ENCODE results near the gene SECISBP2L. TPM values are rescaled to one million over a fixed set of nuclear protein-coding genes. Genes with fewer than 3 reads are reported as not detected.
A peak's percentile ranks its signal among the peaks of the same experiment; 100 is the strongest.

SECISBP2L gene
- total RNA-seq, 6 experiments from 2014 or later, result 13.5 to 24.6 (median 19.5) TPM

- DNase-seq (no peak), ATAC-seq (peak in 1 of 4 donors; percentile 47)
- 38% methylated on average over 5 of the region's 5 CpGs for WGBS (ENCODE audit: insufficient coverage, low coverage, low lambda C conversion rate, missing lambda C conversion rate)
- Histone ChIP-seq H3K36me3 (no peaks in the 10 kb centered on the region), H3K27me3 (no peaks in the 10 kb centered on the region), H3K4me3 (no peak overlapping the region), H3K27ac (no peak overlapping the region), H3K4me1 (peaks cover 0 to 12% (median 2%) of the 10 kb centered on the region in 4 donors), H3K9me3 (no peaks in the 10 kb centered on the region)
- intact Hi-C loops (cut with DNase I), result no loop called here
- TF ChIP-seq, protein P1, sequence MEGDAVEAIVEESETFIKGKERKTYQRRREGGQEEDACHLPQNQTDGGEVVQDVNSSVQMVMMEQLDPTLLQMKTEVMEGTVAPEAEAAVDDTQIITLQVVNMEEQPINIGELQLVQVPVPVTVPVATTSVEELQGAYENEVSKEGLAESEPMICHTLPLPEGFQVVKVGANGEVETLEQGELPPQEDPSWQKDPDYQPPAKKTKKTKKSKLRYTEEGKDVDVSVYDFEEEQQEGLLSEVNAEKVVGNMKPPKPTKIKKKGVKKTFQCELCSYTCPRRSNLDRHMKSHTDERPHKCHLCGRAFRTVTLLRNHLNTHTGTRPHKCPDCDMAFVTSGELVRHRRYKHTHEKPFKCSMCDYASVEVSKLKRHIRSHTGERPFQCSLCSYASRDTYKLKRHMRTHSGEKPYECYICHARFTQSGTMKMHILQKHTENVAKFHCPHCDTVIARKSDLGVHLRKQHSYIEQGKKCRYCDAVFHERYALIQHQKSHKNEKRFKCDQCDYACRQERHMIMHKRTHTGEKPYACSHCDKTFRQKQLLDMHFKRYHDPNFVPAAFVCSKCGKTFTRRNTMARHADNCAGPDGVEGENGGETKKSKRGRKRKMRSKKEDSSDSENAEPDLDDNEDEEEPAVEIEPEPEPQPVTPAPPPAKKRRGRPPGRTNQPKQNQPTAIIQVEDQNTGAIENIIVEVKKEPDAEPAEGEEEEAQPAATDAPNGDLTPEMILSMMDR (IDR thresholded peaks at IDR 0.05), result no peak
- no peak for TF ChIP-seq POLR2A (IDR thresholded peaks at IDR 0.05)
Measured at GRCh38 chr15:49085696-49086459, 39.6 kb upstream of the SECISBP2L start.

DNA sequence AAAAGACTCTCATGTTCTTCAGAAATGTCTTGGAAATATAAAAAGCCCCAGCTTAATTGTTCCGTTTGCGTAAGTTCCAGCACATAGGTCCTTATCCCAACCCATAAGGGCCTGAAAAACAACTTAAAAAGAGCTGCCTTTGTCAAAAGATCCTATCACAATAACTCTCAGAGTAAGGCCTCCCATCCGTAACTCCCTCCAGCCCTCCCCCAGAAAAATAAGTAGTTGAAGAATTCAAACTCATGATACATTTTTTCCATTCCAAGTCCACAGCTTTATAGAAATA is 38.0 kb upstream of the SECISBP2L start:
- Histone ChIP-seq H3K27me3 (no peaks in the 10 kb centered on the region), H3K4me1 (peaks cover 0 to 12% (median 2%) of the 10 kb centered on the region in 4 donors), H3K36me3 (no peaks in the 10 kb centered on the region), H3K9me3 (no peaks in the 10 kb centered on the region), H3K4me3 (no peak overlapping the region), H3K27ac (no peak overlapping the region)
- 91% methylated on average over 3 of the region's 3 CpGs for WGBS (ENCODE audit: insufficient coverage, low coverage, low lambda C conversion rate, missing lambda C conversion rate)
- ATAC-seq, result no peak
- TF ChIP-seq, protein P1 (IDR thresholded peaks at IDR 0.05), result no peak
- no peak for TF ChIP-seq POLR2A (IDR thresholded peaks at IDR 0.05)
- no peak for DNase-seq
- intact Hi-C loops (cut with DNase I), result no loop called here

- ATAC-seq, result no peak
- no peaks in the 10 kb centered on the region for H3K36me3 ChIP-seq
Measured at GRCh38 chr15:49083401-49084284, 37.4 kb upstream of the SECISBP2L start.

DNA sequence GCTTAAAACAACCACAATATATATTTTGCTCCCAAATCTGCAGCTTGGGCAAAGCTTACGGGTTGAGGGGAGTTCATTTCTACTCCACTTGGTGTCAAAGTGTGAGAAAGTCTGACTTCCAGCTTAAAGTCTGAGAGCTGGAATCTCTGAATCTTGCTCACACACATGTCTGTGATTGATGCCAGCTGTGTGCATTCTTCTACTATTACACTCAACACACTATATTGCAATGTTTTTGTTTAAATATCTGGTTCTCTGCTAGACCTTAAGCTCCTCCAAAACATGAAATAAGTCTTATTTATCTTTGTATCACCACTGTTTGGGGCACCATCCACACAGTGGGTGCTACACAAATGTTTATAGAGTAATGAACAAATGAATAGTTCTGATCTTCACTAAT is 36.7 kb upstream of the SECISBP2L start:
- no peaks in the 10 kb centered on the region for H3K9me3 ChIP-seq
- no peak overlapping the region for H3K4me3 ChIP-seq
- H3K27me3 ChIP-seq, result no peaks in the 10 kb centered on the region
- DNase-seq, result no peak
- H3K27ac ChIP-seq, result no peak overlapping the region
- intact Hi-C loops (cut with DNase I), result no loop called here
- H3K36me3 ChIP-seq, result no peaks in the 10 kb centered on the region
- H3K4me1 ChIP-seq, result peaks cover 0 to 12% (median 2%) of the 10 kb centered on the region in 4 donors
- TF ChIP-seq, protein P1 (IDR thresholded peaks at IDR 0.05), result no peak
- no peak for TF ChIP-seq POLR2A (IDR thresholded peaks at IDR 0.05)
- 55% methylated on average over 1 of the region's 1 CpG for WGBS (ENCODE audit: insufficient coverage, low coverage, low lambda C conversion rate, missing lambda C conversion rate)
- ATAC-seq, result no peak

More at GRCh38 chr15:49083401-49084284, 37.4 kb upstream of the SECISBP2L start:
- H3K27me3 ChIP-seq, result no peaks in the 10 kb centered on the region
- WGBS (ENCODE audit: insufficient coverage, low coverage, low lambda C conversion rate, missing lambda C conversion rate), result 95% methylated on average over 5 of the region's 5 CpGs
- DNase-seq, result no peak
- peaks cover 0 to 12% (median 2%) of the 10 kb centered on the region in 4 donors for H3K4me1 ChIP-seq
- H3K4me3 ChIP-seq, result no peak overlapping the region
- H3K27ac ChIP-seq, result no peak overlapping the region
- no peaks in the 10 kb centered on the region for H3K9me3 ChIP-seq
- intact Hi-C loops (cut with DNase I), result no loop called here
- TF ChIP-seq, protein P1 (IDR thresholded peaks at IDR 0.05), result no peak
- TF ChIP-seq POLR2A (IDR thresholded peaks at IDR 0.05), result no peak

Measured in right lobe of liver (tissue), 6 donors.